Memory B cell (primary cell): ENCODE data around the gene FCN3.

Source experiments
- ATAC-seq: fragments of 150-1000 bp; cut with Tn5 transposase; 2 replicates; pipeline ENCODE4 v1.10.0; 2021; ENCODE audit warnings: low read depth, mild to moderate bottlenecking, moderate library complexity
- DNase-seq, 2 donors: peaks; one replicate each; pipeline ENCODE4 v3.0.0; 2022; ENCODE audit warnings: low spot score in 2 of 2
- H3K27ac Mint-ChIP-seq: one replicate; pipeline ENCODE4 v1.8.0; 2022; ENCODE audit warnings: mild to moderate bottlenecking, moderate library complexity, mixed read lengths
- H3K27me3 Mint-ChIP-seq: one replicate; pipeline ENCODE4 v1.8.0; 2022; ENCODE audit warnings: mixed read lengths
- H3K36me3 Mint-ChIP-seq: one replicate; pipeline ENCODE4 v1.8.0; 2022; ENCODE audit warnings: mild to moderate bottlenecking, mixed read lengths
- H3K4me1 Mint-ChIP-seq: one replicate; pipeline ENCODE4 v1.8.0; 2022; ENCODE audit warnings: mixed read lengths
- H3K4me3 Mint-ChIP-seq: one replicate; pipeline ENCODE4 v1.8.0; 2022; ENCODE audit warnings: mild to moderate bottlenecking, moderate library complexity, mixed read lengths
- H3K9me3 Mint-ChIP-seq: one replicate; pipeline ENCODE4 v1.8.0; 2022; ENCODE audit warnings: mixed read lengths

Gene FCN3

DNA sequence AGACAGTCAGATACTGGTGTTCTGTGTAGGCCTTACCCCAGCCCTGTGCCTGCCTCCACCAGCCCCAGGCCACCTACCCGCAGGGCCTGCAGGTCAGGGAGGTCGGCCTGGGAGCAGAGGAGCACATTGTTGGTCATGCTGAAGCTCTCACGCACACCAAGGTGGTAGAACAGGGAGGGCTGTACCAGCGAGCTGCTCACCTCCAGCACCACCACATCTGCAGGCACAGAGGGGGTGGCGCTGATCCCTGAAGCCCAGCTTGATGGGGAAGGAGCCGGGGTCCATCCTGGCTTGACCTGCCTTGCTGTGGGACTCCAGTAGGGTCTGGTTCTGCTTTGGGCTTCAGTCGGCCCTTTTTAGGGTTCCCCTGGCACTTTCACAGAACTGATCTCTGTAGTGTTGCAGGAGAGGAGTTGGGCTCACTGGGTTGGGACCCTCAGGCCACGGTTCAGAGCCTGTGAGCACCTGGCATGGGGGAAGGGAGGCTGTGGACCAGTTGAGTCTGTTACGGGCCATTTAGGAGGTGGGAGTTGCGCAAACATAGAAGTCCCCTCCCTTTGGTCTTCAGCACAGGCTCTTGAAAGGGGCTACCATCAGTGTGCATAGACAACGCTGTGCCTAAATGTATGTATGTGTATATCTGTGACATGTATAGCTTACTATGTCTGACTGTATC lies 9.8 kb downstream of the FCN3 start:
- Mint-ChIP-seq H3K4me3 (peak overlapping the region; percentile 91), H3K36me3 (no peaks in the 10 kb centered on the region), H3K27ac (peak overlapping the region; percentile 48), H3K4me1 (peaks cover 37% of the 10 kb centered on the region), H3K27me3 (no peaks in the 10 kb centered on the region), H3K9me3 (no peaks in the 10 kb centered on the region)
- ATAC-seq, result no peak
- no peak for DNase-seq

DNA sequence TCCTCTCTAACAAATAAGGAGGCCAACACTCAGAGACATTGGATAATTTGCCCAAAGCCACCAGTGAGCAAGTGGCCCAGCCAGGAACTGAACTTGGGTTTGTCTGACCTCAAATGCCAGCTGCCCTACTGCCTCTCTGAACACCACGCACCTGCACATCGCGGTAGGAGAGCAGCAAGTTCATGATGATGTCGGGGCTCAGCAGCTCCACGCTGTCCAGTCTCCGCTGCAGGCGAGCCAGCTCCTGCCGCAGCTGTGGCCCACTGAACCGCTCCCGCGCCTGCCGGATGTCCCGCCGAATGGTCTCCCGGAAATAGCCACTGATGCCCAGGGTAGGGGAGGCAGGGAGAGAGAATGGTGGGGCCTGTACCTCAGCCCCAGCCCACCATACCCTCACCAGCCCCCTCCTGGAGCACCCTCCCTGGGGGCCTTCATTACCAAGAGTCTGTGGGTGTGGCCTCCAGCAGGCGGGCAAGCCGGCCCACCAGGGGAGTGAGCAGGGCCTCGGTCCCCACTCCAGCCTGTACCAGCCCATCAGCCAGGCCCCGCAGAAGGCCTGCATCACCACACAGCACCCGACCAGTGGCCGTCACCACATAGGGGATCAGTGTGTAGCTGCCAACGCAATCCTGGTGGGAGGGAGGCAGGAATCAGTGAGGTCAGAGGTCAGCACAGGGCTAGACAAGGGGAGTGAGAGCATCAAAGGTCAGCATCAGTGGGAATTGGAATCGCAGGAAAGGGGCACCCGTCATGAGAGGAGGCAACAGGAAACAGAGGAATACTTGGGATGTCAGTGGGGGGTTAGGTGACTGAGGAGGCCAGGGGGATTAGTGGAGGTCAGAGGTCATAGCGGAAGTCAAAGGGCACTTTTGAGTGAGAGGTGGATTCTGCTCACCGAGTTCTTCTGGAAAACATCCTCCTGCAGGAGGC lies 10.6 kb downstream of the FCN3 start:
- Mint-ChIP-seq H3K36me3 (no peaks in the 10 kb centered on the region), H3K4me3 (peak overlapping the region; percentile 12), H3K27ac (peak overlapping the region; percentile 48), H3K9me3 (no peaks in the 10 kb centered on the region), H3K27me3 (no peaks in the 10 kb centered on the region), H3K4me1 (peaks cover 37% of the 10 kb centered on the region)
- ATAC-seq, result no peak
- DNase-seq, result no peak

DNA sequence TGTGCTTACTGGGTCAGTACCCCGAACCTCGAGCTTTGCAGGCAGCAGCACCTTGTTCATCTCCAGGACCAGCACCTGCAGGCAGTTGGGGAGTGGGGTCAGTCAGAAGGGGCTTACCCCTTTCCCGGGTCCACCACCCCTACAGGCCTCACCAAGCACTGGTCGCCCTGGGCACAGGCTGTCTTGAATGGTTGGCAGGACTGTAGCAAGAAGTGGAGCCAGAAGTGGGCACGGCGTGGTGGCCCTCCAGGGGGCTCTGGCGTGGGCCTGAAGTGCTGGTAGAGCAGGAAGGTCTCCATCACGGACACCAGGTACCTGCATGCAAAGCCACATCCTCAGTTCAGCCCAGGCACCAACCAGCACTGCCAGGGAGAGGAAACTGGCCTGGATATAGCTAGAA lies 13.1 kb downstream of the FCN3 start:
- no peaks in the 10 kb centered on the region for H3K36me3 Mint-ChIP-seq
- H3K27ac Mint-ChIP-seq, result no peak overlapping the region
- H3K4me1 Mint-ChIP-seq, result peaks cover 40% of the 10 kb centered on the region
- peak overlapping the region; percentile 86 for H3K4me3 Mint-ChIP-seq
- DNase-seq (no peak), ATAC-seq (no peak)
- H3K9me3 Mint-ChIP-seq, result no peaks in the 10 kb centered on the region
- no peaks in the 10 kb centered on the region for H3K27me3 Mint-ChIP-seq

DNA sequence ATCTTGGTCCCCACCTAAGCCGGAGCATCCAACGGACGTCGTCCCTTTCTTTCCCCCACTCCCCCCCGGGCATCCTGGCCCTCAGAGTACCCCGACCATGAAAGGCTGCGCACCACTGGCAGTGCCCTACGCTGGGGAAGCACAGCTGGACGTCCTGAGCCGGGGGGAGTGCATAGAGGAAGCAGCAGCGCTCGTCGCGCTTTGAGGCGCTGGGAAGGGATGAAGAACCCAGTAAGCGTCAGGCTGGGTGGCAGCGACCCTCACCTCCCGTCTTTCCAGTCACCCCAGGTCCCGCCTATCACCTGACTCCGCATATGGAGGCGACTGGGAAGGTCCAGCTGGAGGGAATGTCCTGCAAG lies 13.6 kb downstream of the FCN3 start:
- no peaks in the 10 kb centered on the region for H3K9me3 Mint-ChIP-seq
- peak overlapping the region; percentile 86 for H3K4me3 Mint-ChIP-seq
- no peak for DNase-seq
- H3K27me3 Mint-ChIP-seq, result no peaks in the 10 kb centered on the region
- peak overlapping the region; percentile 84 for H3K27ac Mint-ChIP-seq
- no peak for ATAC-seq
- peaks cover 41% of the 10 kb centered on the region for H3K4me1 Mint-ChIP-seq
- H3K36me3 Mint-ChIP-seq, result no peaks in the 10 kb centered on the region

DNA sequence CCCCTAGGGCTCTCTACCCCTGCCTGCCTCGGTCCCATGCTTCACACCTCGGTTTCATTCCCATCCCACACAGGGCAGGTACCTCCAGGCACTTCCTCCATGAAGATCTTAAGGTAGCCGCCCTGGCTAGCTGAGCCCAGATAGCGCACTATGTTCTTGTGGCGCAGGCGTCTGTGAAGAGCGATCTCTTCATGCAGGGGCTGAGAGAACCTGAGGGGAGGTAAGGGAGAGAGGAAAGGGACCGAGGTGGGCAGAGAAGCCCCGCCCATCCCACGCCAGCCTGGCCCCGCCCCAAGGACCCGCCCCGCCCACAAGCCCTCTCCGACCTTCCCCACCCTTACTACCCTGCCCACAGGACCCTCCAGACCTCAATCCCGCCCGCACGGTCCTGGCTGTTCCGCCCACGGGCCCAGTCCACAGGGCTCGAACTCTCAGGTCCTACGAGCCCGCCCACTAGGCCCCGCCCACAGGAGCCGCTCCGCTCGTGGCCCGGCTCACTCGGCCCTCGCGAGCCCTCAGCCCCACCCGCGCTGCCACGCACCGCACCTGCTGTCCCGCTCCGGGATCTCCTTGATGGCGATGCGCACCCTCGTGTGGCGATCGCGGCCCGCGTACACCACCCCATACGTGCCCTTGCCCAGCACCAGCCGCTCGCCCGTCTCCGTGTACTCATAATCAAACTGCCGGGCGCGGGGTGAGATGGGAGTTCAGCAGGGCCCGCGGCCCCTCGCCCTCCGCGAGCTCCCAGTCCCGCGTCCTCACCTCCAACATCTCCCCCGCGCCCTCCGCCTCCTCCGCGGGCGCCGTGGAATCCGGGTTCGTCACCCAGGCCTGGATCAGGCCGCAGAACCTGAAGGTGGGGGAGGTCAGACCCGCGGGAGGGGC lies 14.2 kb downstream of the FCN3 start:
- Mint-ChIP-seq H3K27me3 (no peaks in the 10 kb centered on the region), H3K27ac (peak overlapping the region; percentile 84), H3K36me3 (no peaks in the 10 kb centered on the region), H3K4me3 (peak overlapping the region; percentile 86), H3K9me3 (no peaks in the 10 kb centered on the region), H3K4me1 (peaks cover 40% of the 10 kb centered on the region)
- ATAC-seq (peak; percentile 33), DNase-seq (peak in 1 of 2 donors; percentile 63)

DNA sequence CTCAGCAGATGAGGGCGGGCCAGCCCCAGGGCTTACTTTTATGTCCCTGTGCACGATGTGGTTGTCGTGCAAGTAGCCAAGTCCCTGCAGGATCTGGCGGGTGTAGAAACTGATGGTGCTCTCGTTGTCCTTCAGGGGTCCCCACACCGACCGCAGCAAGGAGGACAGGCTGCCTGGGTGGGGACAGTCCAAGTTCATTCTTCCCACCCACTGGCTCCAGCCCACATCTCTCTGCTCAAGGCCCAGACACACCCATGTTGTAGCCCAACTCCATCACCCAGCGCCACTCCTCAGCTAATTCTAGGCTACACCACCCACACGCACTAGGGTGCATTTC lies 14.8 kb downstream of the FCN3 start:
- ATAC-seq, result no peak
- DNase-seq, result no peak
- peak overlapping the region; percentile 86 for H3K4me3 Mint-ChIP-seq
- peak overlapping the region; percentile 84 for H3K27ac Mint-ChIP-seq
- H3K27me3 Mint-ChIP-seq, result no peaks in the 10 kb centered on the region
- peaks cover 36% of the 10 kb centered on the region for H3K4me1 Mint-ChIP-seq
- no peaks in the 10 kb centered on the region for H3K9me3 Mint-ChIP-seq
- no peaks in the 10 kb centered on the region for H3K36me3 Mint-ChIP-seq

DNA sequence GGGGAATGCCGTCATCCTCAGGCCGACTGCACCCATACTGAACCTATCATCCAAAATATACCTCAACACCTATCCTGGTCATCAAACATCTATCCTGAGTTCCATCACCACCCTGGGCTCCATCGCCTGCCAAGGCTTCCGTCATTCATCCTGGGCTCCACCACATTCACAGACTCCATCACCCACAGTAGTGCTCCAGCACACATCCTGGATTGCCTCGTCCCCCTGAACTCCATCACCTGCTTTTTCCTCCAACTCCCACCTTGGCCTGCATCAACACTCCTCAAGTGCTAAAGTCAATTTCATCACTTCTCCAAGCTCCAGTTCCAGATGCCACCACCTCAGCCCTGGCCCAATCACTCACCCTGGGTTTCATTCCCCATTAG lies 15.7 kb downstream of the FCN3 start:
- H3K27ac Mint-ChIP-seq, result no peak overlapping the region
- H3K4me1 Mint-ChIP-seq, result peaks cover 29% of the 10 kb centered on the region

DNA sequence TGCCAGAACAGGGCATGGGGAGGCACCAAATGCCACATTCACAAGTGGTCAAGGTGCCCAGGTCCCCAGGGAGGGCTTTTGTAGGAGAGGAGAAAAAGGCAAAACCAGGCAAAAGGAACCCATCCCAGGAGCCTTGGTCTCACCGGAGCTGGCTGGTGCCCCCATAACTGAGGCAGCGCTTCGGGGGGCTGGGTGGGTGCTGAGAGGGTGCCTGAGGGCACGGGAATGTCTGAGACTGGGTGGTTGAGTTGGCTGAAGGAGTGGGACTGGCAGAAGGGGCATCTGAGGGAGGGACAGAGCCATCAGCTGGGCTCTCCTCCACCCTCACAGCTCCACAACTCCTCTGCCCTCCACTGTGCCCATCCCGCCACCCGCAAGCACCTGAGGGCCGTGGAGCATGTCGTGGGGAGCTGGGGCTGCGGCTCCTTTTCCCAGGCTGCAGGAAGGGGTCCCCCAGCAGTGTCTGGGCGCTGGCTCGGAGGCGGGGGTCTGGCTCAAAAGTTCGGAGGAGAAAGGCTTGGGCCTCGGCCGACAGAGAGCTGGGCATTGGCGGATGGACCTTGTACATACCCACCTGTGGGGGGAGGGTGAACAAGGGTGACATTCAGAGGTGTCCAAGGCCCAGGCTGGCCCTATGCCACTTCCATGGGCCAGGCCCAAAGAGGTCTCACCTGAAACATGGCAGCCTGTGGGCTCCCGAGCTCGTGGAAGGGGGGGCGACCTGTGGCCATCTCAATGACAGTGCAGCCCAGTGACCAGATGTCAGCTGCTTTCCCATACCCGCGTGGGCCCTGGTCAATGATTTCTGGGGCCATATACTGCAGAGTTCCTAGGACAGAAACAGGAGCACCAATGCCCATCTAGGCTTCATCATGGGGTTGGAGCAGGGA lies 16.3 kb downstream of the FCN3 start:
- no peaks in the 10 kb centered on the region for H3K27me3 Mint-ChIP-seq
- peaks cover 29% of the 10 kb centered on the region for H3K4me1 Mint-ChIP-seq
- H3K4me3 Mint-ChIP-seq, result peak overlapping the region; percentile 79
- ATAC-seq (no peak), DNase-seq (no peak)
- H3K9me3 Mint-ChIP-seq, result no peaks in the 10 kb centered on the region
- no peaks in the 10 kb centered on the region for H3K36me3 Mint-ChIP-seq
- H3K27ac Mint-ChIP-seq, result no peak overlapping the region

More for the DNA sequence above, 15.7 kb downstream of the FCN3 start:
- H3K4me3 Mint-ChIP-seq, result peak overlapping the region; percentile 33
- ATAC-seq (no peak), DNase-seq (no peak)
- H3K27me3 Mint-ChIP-seq, result no peaks in the 10 kb centered on the region
- H3K9me3 Mint-ChIP-seq, result no peaks in the 10 kb centered on the region
- H3K36me3 Mint-ChIP-seq, result no peaks in the 10 kb centered on the region

DNA sequence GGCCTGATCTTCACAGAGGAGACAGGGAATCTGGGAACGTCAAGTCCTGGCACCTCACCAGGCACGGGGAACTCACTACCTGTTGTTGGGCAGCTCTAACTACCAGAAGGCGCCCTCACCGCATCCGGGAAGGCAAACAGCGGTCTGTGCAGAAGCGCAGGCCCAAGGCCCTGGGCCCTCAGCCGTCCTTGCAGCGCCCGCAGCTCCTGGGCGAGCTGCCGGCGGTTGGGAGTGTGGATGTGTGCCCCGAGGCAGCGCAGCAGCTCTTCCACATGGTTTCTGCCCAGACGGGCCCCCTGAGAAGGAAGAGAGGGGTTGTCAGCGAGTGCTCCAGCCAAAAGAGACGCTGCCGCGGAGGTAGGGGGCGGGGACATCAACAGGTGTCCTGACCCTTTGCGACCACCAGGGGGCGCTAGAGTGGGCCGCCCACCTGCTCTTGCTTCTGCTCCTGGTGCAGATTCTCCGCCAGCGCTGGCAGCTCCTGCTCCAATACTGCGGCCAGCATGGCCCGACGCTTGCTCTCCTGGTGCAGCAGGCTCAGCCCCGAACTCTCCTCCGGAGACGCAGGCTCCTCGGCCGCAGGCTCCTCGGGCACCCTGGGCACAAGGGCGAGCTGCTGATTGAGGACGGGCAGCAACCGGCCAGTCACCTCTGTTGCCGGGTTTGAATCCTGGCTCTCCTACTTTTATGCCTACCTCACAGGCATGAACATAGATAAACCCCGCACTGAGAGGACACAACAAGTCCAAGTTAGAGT lies 17.2 kb downstream of the FCN3 start:
- DNase-seq (peak; percentile 82 to 83), ATAC-seq (peak; percentile 72)
- Mint-ChIP-seq H3K4me3 (peak overlapping the region; percentile 79), H3K36me3 (no peaks in the 10 kb centered on the region), H3K4me1 (peaks cover 29% of the 10 kb centered on the region), H3K9me3 (no peaks in the 10 kb centered on the region), H3K27ac (peak overlapping the region; percentile 41), H3K27me3 (no peaks in the 10 kb centered on the region)

DNA sequence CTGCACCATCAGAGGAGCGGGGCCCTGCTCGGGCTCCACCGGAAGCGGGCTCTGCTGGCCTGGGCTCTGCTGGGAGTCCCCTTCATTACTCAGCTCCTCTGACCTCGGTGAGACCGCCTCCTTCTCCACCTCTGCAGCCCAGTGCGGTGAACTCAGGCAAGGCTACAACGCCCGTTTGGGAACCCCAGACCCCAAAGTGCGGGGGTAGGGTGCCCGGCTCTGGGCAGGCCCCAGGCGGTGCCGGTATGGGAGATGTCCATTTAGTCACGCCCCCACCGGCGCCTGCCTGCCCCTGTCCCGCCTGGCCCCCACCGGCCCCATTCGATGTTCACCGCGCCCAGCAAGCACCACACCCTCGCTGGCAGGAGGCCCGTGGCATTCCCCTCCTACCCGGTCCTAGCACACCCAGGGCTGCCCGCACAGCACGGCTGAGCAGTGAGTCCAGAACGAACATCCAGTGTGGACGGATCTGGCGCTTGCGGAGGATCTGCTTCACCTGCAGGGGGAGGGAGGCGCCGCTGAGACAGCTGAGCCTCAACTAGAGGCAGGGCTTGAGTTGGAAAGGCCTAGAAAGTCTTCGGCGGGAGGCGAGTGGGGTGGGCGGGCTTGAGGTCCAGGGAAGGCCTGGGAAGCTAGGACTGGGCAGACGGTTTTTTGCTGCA lies 17.9 kb downstream of the FCN3 start:
- Mint-ChIP-seq H3K9me3 (no peaks in the 10 kb centered on the region), H3K4me3 (peak overlapping the region; percentile 79), H3K27me3 (no peaks in the 10 kb centered on the region), H3K36me3 (no peaks in the 10 kb centered on the region), H3K27ac (peak overlapping the region; percentile 41), H3K4me1 (peaks cover 29% of the 10 kb centered on the region)
- ATAC-seq, result peak; percentile 31
- DNase-seq, result no peak

DNA sequence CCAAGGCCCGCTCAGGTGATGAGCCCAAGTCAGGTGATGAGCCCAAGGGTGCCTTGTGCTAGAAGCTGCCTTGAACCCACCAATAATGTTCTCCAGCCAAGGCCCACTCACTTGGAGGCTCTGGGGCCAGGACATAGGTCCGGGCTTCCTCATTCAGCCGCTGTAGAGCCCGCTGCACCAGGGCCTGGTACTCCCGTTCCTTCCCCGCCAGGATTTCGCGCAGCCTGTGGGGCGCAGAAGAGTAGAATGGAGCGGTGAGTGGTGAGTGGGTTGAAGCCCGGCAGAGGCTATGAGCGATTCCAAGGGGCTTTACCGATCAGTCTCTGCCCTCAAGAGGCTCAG lies 18.4 kb downstream of the FCN3 start:
- Mint-ChIP-seq H3K4me1 (peaks cover 29% of the 10 kb centered on the region), H3K4me3 (peak overlapping the region; percentile 70), H3K36me3 (no peaks in the 10 kb centered on the region), H3K9me3 (no peaks in the 10 kb centered on the region), H3K27ac (peak overlapping the region; percentile 41), H3K27me3 (no peaks in the 10 kb centered on the region)
- no peak for DNase-seq
- no peak for ATAC-seq

DNA sequence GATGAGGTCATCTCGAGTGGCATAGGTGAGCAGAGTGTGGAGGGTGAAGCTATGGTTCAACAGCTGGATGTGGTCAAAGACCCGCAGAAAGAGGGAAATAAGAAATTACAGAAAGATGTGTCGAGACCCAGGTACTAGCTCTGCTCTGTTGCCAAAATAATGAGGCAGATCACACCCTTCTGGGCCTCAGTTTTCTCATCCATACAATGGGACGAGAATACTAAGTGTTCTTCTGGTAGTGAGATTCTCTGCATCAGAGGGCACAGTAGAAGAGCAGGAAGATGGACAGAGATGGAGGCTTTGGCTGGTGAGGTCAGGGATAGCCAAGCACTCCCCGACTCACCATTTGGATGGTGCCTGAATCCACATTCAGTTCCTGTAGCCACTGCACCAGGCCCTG lies 18.9 kb downstream of the FCN3 start:
- H3K36me3 Mint-ChIP-seq, result peaks cover 1% of the 10 kb centered on the region

More for the DNA sequence above, 18.9 kb downstream of the FCN3 start:
- DNase-seq, result no peak
- no peak overlapping the region for H3K4me3 Mint-ChIP-seq
- no peak overlapping the region for H3K27ac Mint-ChIP-seq
- ATAC-seq, result no peak
- no peaks in the 10 kb centered on the region for H3K27me3 Mint-ChIP-seq
- no peaks in the 10 kb centered on the region for H3K9me3 Mint-ChIP-seq
- H3K4me1 Mint-ChIP-seq, result peaks cover 29% of the 10 kb centered on the region
